Activated T-cell treated with anti-CD3 and anti-CD28 coated beads for 1 hour (primary cell): ENCODE data around the gene SPATA18.

Experiments
- DNase-seq: peaks from one replicate; pipeline ENCODE4 v3.0.0-alpha.2; 2020; ENCODE audit warnings: low read depth

SPATA18 gene

GRCh38 chr4:52051213-52051614 lies at the start of gene SPATA18:
TSS of gene SPATA18 (plus strand) at chr4:52051304. CDS start at chr4:52051705, 401 bp downstream.
- DNase-seq: no peak

GRCh38 chr4:52001616-52002015 lies 49.5 kb upstream of the SPATA18 start:
- DNase-seq: no peak

- no peak for DNase-seq
Observed at GRCh38 chr4:52004414-52004813, 46.7 kb upstream of the SPATA18 start.

- no peak for DNase-seq
Observed at GRCh38 chr4:52005604-52006273, 45.4 kb upstream of the SPATA18 start.

- DNase-seq: no peak
Observed at GRCh38 chr4:52006887-52007286, 44.2 kb upstream of the SPATA18 start.

GRCh38 chr4:52010986-52011385 lies 40.1 kb upstream of the SPATA18 start:
- DNase-seq: no peak

GRCh38 chr4:52012651-52013050 lies 38.5 kb upstream of the SPATA18 start:
- no peak for DNase-seq

- no peak for DNase-seq
Observed at GRCh38 chr4:52014903-52015302, 36.2 kb upstream of the SPATA18 start.

GRCh38 chr4:52015366-52015765 lies 35.7 kb upstream of the SPATA18 start:
- DNase-seq: no peak

GRCh38 chr4:52016981-52017380 lies 34.1 kb upstream of the SPATA18 start:
- DNase-seq: no peak

GRCh38 chr4:52017814-52018213 lies 33.3 kb upstream of the SPATA18 start:
- no peak for DNase-seq

GRCh38 chr4:52019936-52020657 lies 31.0 kb upstream of the SPATA18 start, which contains the start of gene LRRC66:
TSS of gene LRRC66 (minus strand) at chr4:52020363. CDS start at chr4:52017613, 2,750 bp downstream.
- no peak for DNase-seq

- no peak for DNase-seq
Observed at GRCh38 chr4:52028970-52029369, 22.1 kb upstream of the SPATA18 start.

- no peak for DNase-seq
Observed at GRCh38 chr4:52032005-52032404, 19.1 kb upstream of the SPATA18 start.

- DNase-seq: no peak
Observed at GRCh38 chr4:52035190-52035589, 15.9 kb upstream of the SPATA18 start.

- no peak for DNase-seq
Observed at GRCh38 chr4:52036886-52037530, 14.1 kb upstream of the SPATA18 start.

GRCh38 chr4:52037689-52038102 lies 13.4 kb upstream of the SPATA18 start:
- no peak for DNase-seq

GRCh38 chr4:52038103-52038912 lies 12.8 kb upstream of the SPATA18 start, which contains the start of gene SGCB:
TSS of gene SGCB (minus strand) at chr4:52038299. CDS start at chr4:52038259, 40 bp downstream.
- DNase-seq: peak; percentile 63

GRCh38 chr4:52045028-52045427 lies 6.1 kb upstream of the SPATA18 start:
- DNase-seq: no peak

GRCh38 chr4:52049266-52049665 lies 1.8 kb upstream of the SPATA18 start:
- DNase-seq: no peak

GRCh38 chr4:52051615-52052474 lies 741 bp downstream of the SPATA18 start:
- DNase-seq: no peak
